ENCODE measurements around the gene AGBL1. TPM values are rescaled to one million over a fixed set of nuclear protein-coding genes. Genes with fewer than 3 reads are reported as not detected.

The AGBL1 gene
- total and polyA plus RNA-seq, 2 donors (not counting 3 experiments of a cell fraction or from before 2014, with no cell fraction given) = not detected

GRCh38 chr15:86295511-86295910 lies 215.8 kb downstream of the AGBL1 start:
- ChIA-PET CTCF (no interaction called here), POLR2A (no interaction called here)
- Histone ChIP-seq H2AFZ (ENCODE audit: low read depth, low read length) (no peak overlapping the region), H3K79me2 (ENCODE audit: control insufficient read depth, insufficient read depth, low read length) (no peaks in the 10 kb centered on the region), H3K4me3 (replicated peaks in 1 of 3; ENCODE audit: insufficient read depth in 1 of 3, low read depth in 1 of 3, low read length in 3 of 3) (no peak overlapping the region), H3K4me2 (ENCODE audit: insufficient read depth, low read length) (no peak overlapping the region), H3K4me1 (ENCODE audit: control insufficient read depth, extremely low read depth, insufficient read depth, low read length) (no peaks in the 10 kb centered on the region), H3K27ac (ENCODE audit: insufficient read depth, low read depth, low read length) (no peak overlapping the region), H3K9ac (replicated peaks; ENCODE audit: extremely low read depth, insufficient read depth, low read length) (no peak overlapping the region), H3K36me3 (ENCODE audit: control insufficient read depth in 2 of 2, extremely low read depth in 1 of 2, insufficient read depth in 2 of 2, low read length in 2 of 2) (no peaks in the 10 kb centered on the region), H3K9me3 (replicated peaks; ENCODE audit: control insufficient read depth, insufficient read depth, low read length) (peaks cover 3% of the 10 kb centered on the region), H3K9me1 (replicated peaks; ENCODE audit: control insufficient read depth, extremely low read depth, insufficient read depth, low read length) (no peaks in the 10 kb centered on the region), H3K27me3 (ENCODE audit: control insufficient read depth in 2 of 2, insufficient read depth in 2 of 2, low read length in 2 of 2) (no peaks in the 10 kb centered on the region), H4K20me1 (replicated peaks; ENCODE audit: control insufficient read depth, extremely low read depth, insufficient read depth, low read length) (no peaks in the 10 kb centered on the region)
- TF ChIP-seq CTCF (IDR thresholded peaks at IDR 0.05; ENCODE audit: extremely low read depth in 1 of 2, insufficient read depth in 1 of 2, low read depth in 1 of 2, low read length in 2 of 2) = no peak
- DNase-seq (ENCODE audit: low read depth, low spot score) (no peak), FAIRE-seq (no peak)
- no TSS peak for BruUV-seq (replicated peaks)
- dilution Hi-C loops (cut with MboI; ENCODE audit: extremely low pct_ligation_motif_present, low sequenced_read_pairs) (no loop called here), intact Hi-C loops (cut with micrococcal nuclease) (no loop called here)

- DNase-seq (ENCODE audit: low read depth, low spot score) = no peak
- Histone ChIP-seq H3K9me3 (replicated peaks; ENCODE audit: control insufficient read depth, insufficient read depth, low read length) (no peaks in the 10 kb centered on the region), H3K27me3 (ENCODE audit: control insufficient read depth in 2 of 2, insufficient read depth in 2 of 2, low read length in 2 of 2) (no peaks in the 10 kb centered on the region), H3K9me1 (replicated peaks; ENCODE audit: control insufficient read depth, extremely low read depth, insufficient read depth, low read length) (no peaks in the 10 kb centered on the region), H3K4me3 (replicated peaks in 1 of 3; ENCODE audit: insufficient read depth in 1 of 3, low read depth in 1 of 3, low read length in 3 of 3) (no peak overlapping the region), H3K79me2 (ENCODE audit: control insufficient read depth, insufficient read depth, low read length) (no peaks in the 10 kb centered on the region), H4K20me1 (replicated peaks; ENCODE audit: control insufficient read depth, extremely low read depth, insufficient read depth, low read length) (no peaks in the 10 kb centered on the region), H2AFZ (ENCODE audit: low read depth, low read length) (no peak overlapping the region), H3K4me1 (ENCODE audit: control insufficient read depth, extremely low read depth, insufficient read depth, low read length) (no peaks in the 10 kb centered on the region), H3K36me3 (ENCODE audit: control insufficient read depth in 2 of 2, extremely low read depth in 1 of 2, insufficient read depth in 2 of 2, low read length in 2 of 2) (no peaks in the 10 kb centered on the region), H3K27ac (ENCODE audit: insufficient read depth, low read depth, low read length) (no peak overlapping the region), H3K9ac (replicated peaks; ENCODE audit: extremely low read depth, insufficient read depth, low read length) (no peak overlapping the region), H3K4me2 (ENCODE audit: insufficient read depth, low read length) (no peak overlapping the region)
- no TSS peak for BruUV-seq (replicated peaks)
- intact Hi-C loops (cut with micrococcal nuclease) (no loop called here), dilution Hi-C loops (cut with MboI; ENCODE audit: extremely low pct_ligation_motif_present, low sequenced_read_pairs) (no loop called here)
- POLR2A ChIA-PET = no interaction called here
- TF ChIP-seq JUN (IDR thresholded peaks at IDR 0.05; ENCODE audit: borderline replicate concordance, insufficient read depth, insufficient read length, low read depth) (no peak), EZH2 (IDR thresholded peaks at IDR 0.05; ENCODE audit: borderline replicate concordance, low read depth, low read length, severe bottlenecking) (no peak)
- CTCF ChIA-PET = no interaction called here
- no peak for FAIRE-seq
Observed at GRCh38 chr15:86296769-86297168, 217.1 kb downstream of the AGBL1 start.

Data from endothelial cell of umbilical vein (primary cell).